Stomach (tissue), 9 donors: Measurements from ENCODE around the gene ADAMTS12. TPM values are rescaled to one million over a fixed set of nuclear protein-coding genes. Genes with fewer than 3 reads are reported as not detected.
"Not testable (repeated sequence)": the region's sequence is repeated elsewhere in the genome, so short reads cannot be mapped to it uniquely, and the experiment has no call there.

Experiments used
- DNase-seq, 2 donors: peaks; one replicate each; pipeline versions ENCODE4 v3.0.0 to v3.0.0-alpha.2; 2013 to 2019
- H3K27ac ChIP-seq, 5 donors: fragments of 200-600 bp in 4 of 5; sonication (generic) in 4 of 5; one replicate each; pipeline ENCODE4 v1.5.1; 2013 to 2019; ENCODE audit warnings: mild to moderate bottlenecking in 1 of 5, moderate library complexity in 1 of 5
- H3K27me3 ChIP-seq, 3 donors: fragments of 200-600 bp; sonication (generic); one replicate each; pipeline ENCODE4 v1.5.1; 2017 to 2019; ENCODE audit warnings: mixed run types in 1 of 3
- H3K36me3 ChIP-seq, 4 donors: fragments of 200-600 bp; sonication (generic); 1 replicate in 3 of 4; 2 replicates in 1 of 4; pipeline ENCODE4 v1.5.1; 2016 to 2019
- H3K4me1 ChIP-seq, 4 donors: fragments of 200-600 bp; sonication (generic); one replicate each; pipeline ENCODE4 v1.5.1; 2016 to 2019
- H3K4me3 ChIP-seq, 4 donors: fragments of 200-600 bp; sonication (generic) in 3 of 4; one replicate each; pipeline ENCODE4 v1.5.1; 2016 to 2019; ENCODE audit warnings: mild to moderate bottlenecking in 1 of 4
- H3K9me3 ChIP-seq, 4 donors: fragments of 200-600 bp; sonication (generic); one replicate each; pipeline ENCODE4 v1.5.1; 2016 to 2019
- EP300 ChIP-seq: sonication (generic); formaldehyde crosslinking; IDR thresholded peaks from one replicate; pipeline ENCODE4 v1.6.1; 2017; ENCODE audit warnings: antibody characterized with exemption
- POLR2A ChIP-seq, 4 donors: fragments of 450-650 bp; IDR thresholded peaks; one replicate each; pipeline ENCODE4 v1.6.1; 2016; ENCODE audit warnings: antibody characterized with exemption in 4 of 4, control low read depth in 2 of 4, mild to moderate bottlenecking in 1 of 4, moderate library complexity in 1 of 4
- POLR2AphosphoS5 ChIP-seq, 3 donors: sonication (generic); formaldehyde crosslinking; IDR thresholded peaks; one replicate each; pipeline ENCODE4 v1.6.1; 2016; ENCODE audit warnings: antibody characterized with exemption in 3 of 3
- WGBS, 5 donors: extraction: QIAGEN DNeasy Blood & Tissue Kit in 3 of 5; methylation state at CpG; one replicate each; pipeline versions ENCODE4 v1.1.5 to v1.1.7; 2013 to 2018; 5-methylcytosine and 5-hydroxymethylcytosine counted together
- intact Hi-C: fragments of 100-400 bp; cut with DNase I; formaldehyde crosslinking; loops from one replicate; pipeline ENCODE4 v1.15.1; 2023; ENCODE audit warnings: low total_unique reads
- polyA plus RNA-seq, 3 donors: library from polyadenylated mRNA; stranded (reverse); fragments of 200-250 nt; gene quantifications; one replicate each; pipeline ENCODE4 v1.2.3, GENCODE V29; 2013
- total RNA-seq, 5 donors: library from RNA; depleted of rRNA; stranded (reverse); fragments of >200 nt; gene quantifications; one replicate each; pipeline versions ENCODE4 v1.1.0 to v1.2.3, GENCODE V29; 2014 to 2016
- TF ChIP-seq, protein P1 (sequence below), 7 experiments: fragments of 450-650 bp in 4 of 7; fragments of 200-600 bp in 3 of 7; sonication (generic) in 3 of 7; IDR thresholded peaks; one replicate each; pipeline ENCODE4 v1.5.1; 2016 to 2019; ENCODE audit warnings: antibody characterized with exemption in 7 of 7, control low read depth in 2 of 7, mild to moderate bottlenecking in 1 of 7
- donor health status: healthy with polysubstance abuse.
- donor health status: Bipolar disorder and iron deficiency.
- donor health status: healthy.

The ADAMTS12 gene
- total and polyA plus RNA-seq, 8 donors, result 0.14 to 17.1 (median 0.62) TPM; not detected in 1

DNA sequence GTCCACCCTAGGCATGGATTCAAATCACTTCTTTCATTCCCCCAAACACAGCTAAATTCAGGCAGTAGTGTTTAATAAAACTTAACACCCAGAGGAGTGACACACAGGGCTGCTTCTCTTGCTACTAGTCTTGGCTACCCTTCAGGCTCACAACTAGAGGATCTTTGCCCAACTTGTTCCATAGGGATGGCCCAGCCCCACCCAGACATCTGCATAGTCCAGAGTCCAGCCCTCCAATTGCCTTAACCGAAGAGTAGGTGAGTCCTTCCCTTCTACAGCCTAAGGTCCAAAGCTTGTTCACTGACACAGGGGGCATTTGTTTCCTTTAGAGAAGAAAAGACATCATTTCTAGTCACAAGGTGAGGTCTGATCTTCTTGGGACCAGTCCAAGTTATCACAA is 29.2 kb upstream of the ADAMTS12 start:
- H3K27me3 ChIP-seq, result no peaks in the 10 kb centered on the region
- no peak overlapping the region for H3K27ac ChIP-seq
- DNase-seq, result no peak
- no peaks in the 10 kb centered on the region for H3K4me1 ChIP-seq
- TF ChIP-seq EP300 (no peak), POLR2A (IDR thresholded peaks at IDR 0.05) (no peak)
- H3K4me3 ChIP-seq, result no peak overlapping the region
- peaks cover 0 to 17% (median 2%) of the 10 kb centered on the region in 4 donors for H3K9me3 ChIP-seq
- 69 to 92% (median 81%) methylated on average over 1 of the region's 1 CpG for WGBS, 5 donors
- no peaks in the 10 kb centered on the region for H3K36me3 ChIP-seq
- intact Hi-C loops, result no loop called here

DNA sequence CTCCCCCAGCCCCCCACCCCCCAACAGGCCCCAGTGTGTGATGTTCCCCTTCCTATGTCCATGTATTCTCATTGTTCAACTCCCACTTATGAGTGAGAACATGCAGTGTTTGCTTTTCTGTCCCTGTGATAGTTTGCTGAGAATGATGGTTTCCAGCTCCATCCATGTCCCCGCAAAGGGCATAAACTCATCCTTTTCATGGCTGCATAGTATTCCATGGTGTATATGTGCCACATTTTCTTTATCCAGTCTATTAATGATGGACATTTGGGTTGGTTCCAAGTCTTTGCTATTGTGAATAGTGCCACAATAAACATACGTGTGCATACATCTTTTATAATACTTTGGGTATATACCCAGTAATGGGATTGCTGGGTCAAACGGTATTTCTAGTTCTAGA is 23.1 kb upstream of the ADAMTS12 start:
- 92 to 98% (median 94%) methylated on average over 3 of the region's 3 CpGs for WGBS, 5 donors
- DNase-seq, H3K27me3 ChIP-seq, H3K36me3 ChIP-seq, H3K4me3 ChIP-seq, intact Hi-C loops, H3K4me1 ChIP-seq, H3K27ac ChIP-seq: not testable (repeated sequence)
- peaks cover 0 to 17% (median 4%) of the 10 kb centered on the region in 4 donors for H3K9me3 ChIP-seq

DNA sequence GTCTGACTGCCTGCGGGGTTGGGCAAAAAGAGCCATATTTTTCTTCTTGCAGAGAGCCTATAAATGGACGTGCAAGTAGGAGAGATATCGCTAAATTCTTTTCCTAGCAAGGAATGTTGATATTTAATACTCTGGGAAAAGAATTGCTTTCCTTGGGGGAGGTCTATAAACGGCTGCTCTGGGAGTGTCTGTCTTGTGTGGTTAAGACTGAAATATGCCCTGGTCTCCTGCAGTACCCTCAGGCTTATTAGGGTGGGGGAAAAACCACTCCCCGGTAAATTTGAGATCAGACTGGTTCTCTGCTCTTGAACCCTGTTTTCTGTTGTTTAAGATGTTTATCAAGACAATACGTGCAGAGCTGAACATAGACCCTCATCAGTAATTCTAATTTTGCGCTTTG is 14.5 kb upstream of the ADAMTS12 start:
- H3K4me1 ChIP-seq, H3K27me3 ChIP-seq, intact Hi-C loops, DNase-seq, H3K4me3 ChIP-seq, H3K27ac ChIP-seq, H3K36me3 ChIP-seq: not testable (repeated sequence)
- H3K9me3 ChIP-seq, result peaks cover 0 to 58% (median 37%) of the 10 kb centered on the region in 4 donors
- WGBS, 5 donors, result 73 to 86% (median 79%) methylated on average over 7 of the region's 7 CpGs

DNA sequence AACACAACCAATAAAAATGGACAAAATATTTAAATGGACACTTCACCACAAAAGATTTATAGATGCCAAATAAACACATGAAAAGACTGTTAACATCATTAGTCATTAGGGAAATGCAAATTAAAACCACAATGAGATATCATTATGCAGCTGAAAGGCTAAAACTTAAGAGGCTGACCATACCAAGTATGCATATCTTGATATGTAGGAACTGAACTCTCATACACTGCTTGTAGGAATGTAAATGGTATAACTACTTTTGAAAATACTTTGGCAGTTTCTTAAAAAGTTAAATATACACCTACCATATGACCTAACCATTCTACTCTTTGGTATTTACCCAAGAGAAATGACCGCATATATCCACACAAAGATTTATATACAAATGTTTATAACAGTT is 13.6 kb upstream of the ADAMTS12 start:
- H3K9me3 ChIP-seq, result peaks cover 0 to 58% (median 37%) of the 10 kb centered on the region in 4 donors
- H3K4me3 ChIP-seq, result no peak overlapping the region
- 69 to 91% (median 81%) methylated on average over 1 of the region's 1 CpG for WGBS, 5 donors
- H3K4me1 ChIP-seq, result no peaks in the 10 kb centered on the region
- no peaks in the 10 kb centered on the region for H3K27me3 ChIP-seq
- TF ChIP-seq EP300 (no peak), POLR2AphosphoS5 (IDR thresholded peaks at IDR 0.05) (no peak), POLR2A (IDR thresholded peaks at IDR 0.05) (no peak)
- TF ChIP-seq, protein P1, sequence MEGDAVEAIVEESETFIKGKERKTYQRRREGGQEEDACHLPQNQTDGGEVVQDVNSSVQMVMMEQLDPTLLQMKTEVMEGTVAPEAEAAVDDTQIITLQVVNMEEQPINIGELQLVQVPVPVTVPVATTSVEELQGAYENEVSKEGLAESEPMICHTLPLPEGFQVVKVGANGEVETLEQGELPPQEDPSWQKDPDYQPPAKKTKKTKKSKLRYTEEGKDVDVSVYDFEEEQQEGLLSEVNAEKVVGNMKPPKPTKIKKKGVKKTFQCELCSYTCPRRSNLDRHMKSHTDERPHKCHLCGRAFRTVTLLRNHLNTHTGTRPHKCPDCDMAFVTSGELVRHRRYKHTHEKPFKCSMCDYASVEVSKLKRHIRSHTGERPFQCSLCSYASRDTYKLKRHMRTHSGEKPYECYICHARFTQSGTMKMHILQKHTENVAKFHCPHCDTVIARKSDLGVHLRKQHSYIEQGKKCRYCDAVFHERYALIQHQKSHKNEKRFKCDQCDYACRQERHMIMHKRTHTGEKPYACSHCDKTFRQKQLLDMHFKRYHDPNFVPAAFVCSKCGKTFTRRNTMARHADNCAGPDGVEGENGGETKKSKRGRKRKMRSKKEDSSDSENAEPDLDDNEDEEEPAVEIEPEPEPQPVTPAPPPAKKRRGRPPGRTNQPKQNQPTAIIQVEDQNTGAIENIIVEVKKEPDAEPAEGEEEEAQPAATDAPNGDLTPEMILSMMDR (IDR thresholded peaks at IDR 0.05), result no peak
- intact Hi-C loops, result no loop called here
- no peak for DNase-seq
- H3K27ac ChIP-seq, result no peak overlapping the region
- no peaks in the 10 kb centered on the region for H3K36me3 ChIP-seq

DNA sequence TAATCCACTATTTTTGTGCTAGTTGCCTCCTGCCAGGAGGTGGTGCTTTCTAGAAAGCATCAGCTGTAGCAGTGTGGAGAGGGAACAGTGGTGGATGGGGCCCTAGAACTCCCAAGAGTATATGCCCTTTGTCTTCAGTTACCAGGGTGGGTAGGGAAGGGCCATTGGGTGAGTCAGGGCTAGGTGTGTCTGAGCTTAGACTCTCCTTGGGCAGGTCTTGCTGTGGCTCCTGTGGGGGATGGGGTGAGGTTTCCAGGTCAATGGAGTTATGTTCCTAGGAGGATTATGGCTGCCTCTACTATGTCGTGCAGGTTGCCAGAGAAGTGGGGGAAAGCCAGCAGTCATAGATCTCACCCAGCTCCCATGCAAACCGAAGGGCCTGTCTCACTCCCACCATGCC is 11.3 kb upstream of the ADAMTS12 start:
- Histone ChIP-seq H3K4me1 (no peaks in the 10 kb centered on the region), H3K4me3 (no peak overlapping the region), H3K27me3 (no peaks in the 10 kb centered on the region), H3K9me3 (peaks cover 0 to 49% (median 33%) of the 10 kb centered on the region in 4 donors), H3K27ac (no peak overlapping the region), H3K36me3 (no peaks in the 10 kb centered on the region)
- no peak for TF ChIP-seq POLR2A (IDR thresholded peaks at IDR 0.05)
- TF ChIP-seq EP300, result no peak
- TF ChIP-seq, protein P1 (IDR thresholded peaks at IDR 0.05), result no peak
- TF ChIP-seq POLR2AphosphoS5 (IDR thresholded peaks at IDR 0.05), result no peak
- WGBS, 5 donors, result 67 to 91% (median 88%) methylated on average over 2 of the region's 2 CpGs
- no peak for DNase-seq
- intact Hi-C loops, result no loop called here

DNA sequence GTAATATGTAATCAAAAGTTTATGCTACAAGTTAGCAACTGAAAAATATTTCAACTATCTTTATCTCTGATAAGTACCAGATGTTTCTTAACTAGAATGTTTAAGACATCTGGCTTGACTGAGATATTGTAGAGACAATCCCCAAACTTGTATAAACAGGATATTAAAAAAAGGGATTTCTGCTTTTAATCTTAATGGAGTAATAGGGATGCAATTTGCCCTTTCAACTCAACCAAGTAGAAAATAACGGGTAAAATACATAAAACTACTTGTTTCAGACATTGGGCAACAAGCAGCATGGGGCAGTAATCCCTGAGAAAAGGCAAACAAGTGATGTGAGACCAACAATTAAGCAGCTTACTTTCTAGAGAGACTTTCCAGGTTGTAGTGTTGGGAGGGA is 9.4 kb upstream of the ADAMTS12 start:
- DNase-seq, result peak in 1 of 2 donors; percentile 10
- Histone ChIP-seq H3K27ac (no peak overlapping the region), H3K36me3 (no peaks in the 10 kb centered on the region), H3K4me1 (no peaks in the 10 kb centered on the region), H3K4me3 (no peak overlapping the region), H3K9me3 (peaks cover 0 to 30% (median 16%) of the 10 kb centered on the region in 4 donors), H3K27me3 (no peaks in the 10 kb centered on the region)
- TF ChIP-seq POLR2A (IDR thresholded peaks at IDR 0.05) (no peak), POLR2AphosphoS5 (IDR thresholded peaks at IDR 0.05) (no peak), EP300 (no peak)
- TF ChIP-seq, protein P1 (IDR thresholded peaks at IDR 0.05), result no peak
- WGBS, 5 donors, result 29 to 49% (median 47%) methylated on average over 1 of the region's 1 CpG
- intact Hi-C loops, result no loop called here
